Measurements from ENCODE around the gene MMP15.

DNA sequence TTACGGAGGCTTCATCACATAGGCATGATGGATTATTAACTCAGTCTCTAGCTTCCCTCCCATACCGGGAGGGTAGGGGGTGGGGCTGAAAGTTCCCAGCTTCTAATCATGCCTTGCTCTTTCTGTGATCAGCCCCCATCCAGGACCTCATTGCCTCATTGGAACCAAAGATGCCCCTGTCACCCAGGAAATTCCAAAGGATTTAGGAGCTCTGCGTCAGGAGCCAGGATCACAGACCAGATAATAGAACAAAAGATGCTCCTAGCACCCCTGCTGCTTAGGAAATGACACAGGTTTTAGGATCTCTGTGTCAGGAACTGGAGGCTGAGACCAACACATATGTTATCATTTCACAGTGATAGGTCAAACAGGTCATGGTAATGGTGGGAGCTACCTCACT lies 14.7 kb upstream of the MMP15 start:
- TF ChIP-seq POLR2A (IDR thresholded peaks at IDR 0.05): no peak
- TF ChIP-seq, protein P1, sequence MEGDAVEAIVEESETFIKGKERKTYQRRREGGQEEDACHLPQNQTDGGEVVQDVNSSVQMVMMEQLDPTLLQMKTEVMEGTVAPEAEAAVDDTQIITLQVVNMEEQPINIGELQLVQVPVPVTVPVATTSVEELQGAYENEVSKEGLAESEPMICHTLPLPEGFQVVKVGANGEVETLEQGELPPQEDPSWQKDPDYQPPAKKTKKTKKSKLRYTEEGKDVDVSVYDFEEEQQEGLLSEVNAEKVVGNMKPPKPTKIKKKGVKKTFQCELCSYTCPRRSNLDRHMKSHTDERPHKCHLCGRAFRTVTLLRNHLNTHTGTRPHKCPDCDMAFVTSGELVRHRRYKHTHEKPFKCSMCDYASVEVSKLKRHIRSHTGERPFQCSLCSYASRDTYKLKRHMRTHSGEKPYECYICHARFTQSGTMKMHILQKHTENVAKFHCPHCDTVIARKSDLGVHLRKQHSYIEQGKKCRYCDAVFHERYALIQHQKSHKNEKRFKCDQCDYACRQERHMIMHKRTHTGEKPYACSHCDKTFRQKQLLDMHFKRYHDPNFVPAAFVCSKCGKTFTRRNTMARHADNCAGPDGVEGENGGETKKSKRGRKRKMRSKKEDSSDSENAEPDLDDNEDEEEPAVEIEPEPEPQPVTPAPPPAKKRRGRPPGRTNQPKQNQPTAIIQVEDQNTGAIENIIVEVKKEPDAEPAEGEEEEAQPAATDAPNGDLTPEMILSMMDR (IDR thresholded peaks at IDR 0.05): no peak

Data from heart left ventricle (tissue), 13 donors.